HEK293T (cell line): ENCODE results near the gene PFKP.

ENCODE experiments used
- CTCF ChIA-PET: fragments of 350-600 bp; formaldehyde crosslinking; extraction: SDS; loops from one replicate; lab custom pipeline; 2021; ENCODE audit warnings: antibody characterized with exemption, inconsistent platforms; lab: Yijun Ruan, JAX
- POLR2A ChIA-PET: fragments of 350-600 bp; formaldehyde crosslinking; extraction: SDS; loops from one replicate; lab custom pipeline; 2020; ENCODE audit warnings: antibody characterized with exemption, inconsistent platforms; lab: Yijun Ruan, JAX
- DNase-seq: peaks from one replicate; pipeline ENCODE4 v3.0.0; 2012; ENCODE audit warnings: mixed read lengths; ENCODE audit errors: extremely low spot score
- ARNT ChIP-seq: fragments of 450-650 bp; IDR thresholded peaks from 2 replicates; pipeline ENCODE4 v1.6.1; 2017; ENCODE audit warnings: mild to moderate bottlenecking
- BHLHE40 ChIP-seq: fragments of 450-650 bp; IDR thresholded peaks from 2 replicates; pipeline ENCODE4 v1.6.1; 2016; ENCODE audit warnings: mild to moderate bottlenecking, moderate library complexity, borderline replicate concordance
- CTBP1 ChIP-seq: fragments of 450-650 bp; IDR thresholded peaks from 2 replicates; pipeline ENCODE4 v1.6.1; 2016; ENCODE audit warnings: borderline replicate concordance
- ELF4 ChIP-seq: fragments of 450-650 bp; IDR thresholded peaks from 2 replicates; pipeline ENCODE4 v1.6.1; 2017; ENCODE audit warnings: antibody characterized with exemption
- FOXA1 ChIP-seq: fragments of 450-650 bp; IDR thresholded peaks from 2 replicates; pipeline ENCODE4 v1.6.1; 2016; ENCODE audit warnings: mild to moderate bottlenecking
- FOXK2 ChIP-seq: fragments of 450-650 bp; IDR thresholded peaks from 2 replicates; pipeline ENCODE4 v1.6.1; 2016; ENCODE audit warnings: mild to moderate bottlenecking
- FOXM1 ChIP-seq: fragments of 450-650 bp; IDR thresholded peaks from 2 replicates; pipeline ENCODE4 v1.6.1; 2017; ENCODE audit warnings: mild to moderate bottlenecking, borderline replicate concordance
- HDGF ChIP-seq: fragments of 450-650 bp; IDR thresholded peaks from 2 replicates; pipeline ENCODE4 v1.6.1; 2017; ENCODE audit warnings: antibody characterized with exemption, borderline replicate concordance
- L3MBTL2 ChIP-seq: fragments of 450-650 bp; conservative IDR thresholded peaks from 2 replicates; pipeline ENCODE4 v1.6.1; 2016; ENCODE audit warnings: mild to moderate bottlenecking
- LEF1 ChIP-seq: fragments of 450-650 bp; IDR thresholded peaks from 2 replicates; pipeline ENCODE4 v1.6.1; 2017; ENCODE audit warnings: mild to moderate bottlenecking, borderline replicate concordance
- NFRKB ChIP-seq: fragments of 450-650 bp; IDR thresholded peaks from 2 replicates; pipeline ENCODE4 v1.6.1; 2016; ENCODE audit warnings: mild to moderate bottlenecking, moderate library complexity
- PKNOX1 ChIP-seq: fragments of 450-650 bp; IDR thresholded peaks from 2 replicates; pipeline ENCODE4 v1.6.1; 2016
- SP1 ChIP-seq: fragments of 450-650 bp; IDR thresholded peaks from 2 replicates; pipeline ENCODE4 v1.6.1; 2017
- SUZ12 ChIP-seq: fragments of 450-650 bp; IDR thresholded peaks from 2 replicates; pipeline ENCODE4 v1.6.1; 2016; ENCODE audit warnings: mild to moderate bottlenecking
- TARDBP ChIP-seq: fragments of 450-650 bp; IDR thresholded peaks from 2 replicates; pipeline ENCODE4 v1.6.1; 2016
- ZNF384 ChIP-seq: fragments of 450-650 bp; IDR thresholded peaks from 2 replicates; pipeline ENCODE4 v1.6.1; 2016

Gene PFKP

DNA sequence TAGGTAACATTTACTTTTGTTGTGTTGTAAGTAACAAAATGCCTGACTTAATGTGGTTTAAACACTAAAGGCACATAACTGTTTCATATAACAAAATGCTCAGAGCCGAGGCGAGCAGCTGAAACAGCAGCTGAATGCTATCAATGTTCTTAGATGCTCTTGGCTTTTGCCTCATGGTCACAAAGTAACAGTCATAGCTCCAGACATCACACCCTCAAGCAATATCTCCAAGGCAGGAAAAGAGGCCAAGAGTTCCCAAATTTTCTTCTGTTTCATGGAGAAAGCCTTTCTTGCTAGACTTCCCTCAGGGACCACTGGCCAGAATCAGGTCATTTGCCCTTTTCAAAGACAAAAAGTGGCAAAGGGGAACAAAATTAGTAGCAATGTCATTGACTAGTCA lies 43.5 kb upstream of the PFKP start:
- POLR2A ChIA-PET: no interaction called here
- CTCF ChIA-PET: no interaction called here
- TF ChIP-seq LEF1 (no peak), PKNOX1 (no peak), NFRKB (no peak), ARNT (no peak)
- DNase-seq: no peak

DNA sequence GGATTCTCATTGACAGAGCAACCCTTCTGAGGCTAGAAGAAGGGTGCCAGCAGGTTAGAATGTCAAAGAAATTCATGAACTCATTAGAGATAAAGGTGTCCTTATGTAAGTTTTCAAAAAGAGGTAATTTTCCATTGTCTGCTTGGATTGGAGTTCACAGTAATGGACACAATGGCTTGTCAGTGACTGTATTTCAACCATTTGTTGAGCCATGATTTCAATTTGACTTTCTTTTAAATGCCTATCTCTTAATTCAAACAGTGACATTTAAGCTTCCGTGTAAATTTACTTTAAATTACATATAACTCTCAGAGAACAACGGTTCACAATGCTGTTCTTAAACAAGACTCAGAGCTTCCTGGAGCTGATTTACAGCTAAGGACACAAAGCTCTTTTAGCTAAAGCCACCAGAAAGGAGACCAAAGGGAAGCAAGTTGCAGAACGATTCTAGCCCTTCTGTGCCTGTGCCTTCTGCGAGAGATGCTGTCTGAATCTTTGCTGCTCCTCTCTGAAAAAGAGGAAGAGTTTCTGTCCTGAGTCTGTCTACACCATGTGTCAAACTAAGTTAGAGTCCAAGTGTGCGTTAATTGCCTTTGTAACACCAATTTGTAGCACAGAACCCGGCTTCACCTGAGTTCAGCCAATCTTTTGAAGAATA lies 42.2 kb upstream of the PFKP start:
- ChIA-PET POLR2A (interaction anchor here (0.5 kb wide), 1 partner anchor 42 kb away, joined by 3 read pairs; no protein-coding TSS in a partner anchor), CTCF (no interaction called here)
- no peak for DNase-seq
- TF ChIP-seq CTBP1 (no peak), LEF1 (no peak), TARDBP (no peak), L3MBTL2 (no peak), SUZ12 (no peak), ELF4 (no peak), PKNOX1 (no peak), NFRKB (no peak), BHLHE40 (no peak), FOXA1 (no peak), ZNF384 (no peak), FOXM1 (no peak)

DNA sequence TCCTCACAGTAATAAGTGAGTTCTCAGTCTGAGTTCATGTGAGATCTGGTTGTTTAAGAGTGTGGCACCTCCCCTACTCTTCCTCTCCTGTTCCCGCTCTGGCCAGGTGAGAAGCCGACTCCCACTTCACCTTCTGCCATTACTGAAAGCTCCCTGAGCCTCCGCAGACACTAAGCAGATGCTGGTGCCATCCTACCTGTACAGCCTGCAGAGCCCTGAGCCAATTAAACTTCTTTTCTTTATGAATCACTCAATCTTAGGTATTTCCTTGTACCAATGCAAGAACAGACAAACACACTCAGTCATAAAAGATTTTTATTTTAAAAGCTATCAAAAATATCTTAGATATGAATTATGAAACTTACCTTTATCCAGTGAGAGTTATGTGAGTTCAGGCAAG lies 39.5 kb upstream of the PFKP start:
- DNase-seq: no peak
- POLR2A ChIA-PET: no interaction called here
- TF ChIP-seq L3MBTL2 (no peak), TARDBP (no peak), CTBP1 (no peak), FOXK2 (no peak), SUZ12 (no peak)
- CTCF ChIA-PET: no interaction called here

DNA sequence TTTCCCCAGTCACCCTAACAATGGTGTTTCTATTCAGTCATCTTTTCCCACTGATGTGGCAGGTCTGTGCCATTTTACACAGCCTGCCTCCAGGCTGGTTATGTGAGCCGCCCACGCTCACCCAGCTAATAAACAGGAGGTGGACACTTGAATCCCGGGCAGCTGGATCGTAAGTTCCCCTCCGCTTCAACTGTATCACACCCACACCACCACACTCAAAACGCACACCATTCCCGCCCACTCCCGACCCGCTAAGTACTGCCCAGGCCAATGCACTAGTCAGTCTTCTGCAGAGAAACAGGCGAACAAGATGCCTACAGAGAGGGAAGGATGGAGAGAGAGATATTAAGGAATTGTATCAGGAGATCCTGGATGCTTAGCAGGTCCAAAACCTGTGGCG lies 38.9 kb upstream of the PFKP start:
- no peak for TF ChIP-seq SP1
- no peak for TF ChIP-seq CTBP1
- no peak for TF ChIP-seq ARNT
- no peak for TF ChIP-seq LEF1
- TF ChIP-seq HDGF: no peak
- no peak for TF ChIP-seq ELF4
- TF ChIP-seq FOXM1: no peak
- TF ChIP-seq TARDBP: no peak
- no peak for TF ChIP-seq ZNF384
- TF ChIP-seq BHLHE40: no peak
- TF ChIP-seq SUZ12: no peak
- TF ChIP-seq PKNOX1: no peak
- no peak for TF ChIP-seq NFRKB
- TF ChIP-seq FOXA1: no peak
- TF ChIP-seq FOXK2: no peak
- no peak for TF ChIP-seq L3MBTL2
- CTCF ChIA-PET: no interaction called here
- POLR2A ChIA-PET: no interaction called here
- no peak for DNase-seq

- no peak for TF ChIP-seq ZNF384
- TF ChIP-seq SP1: no peak
- no peak for TF ChIP-seq CTBP1
- no peak for TF ChIP-seq TARDBP
- DNase-seq: no peak
- POLR2A ChIA-PET: no interaction called here
- CTCF ChIA-PET: no interaction called here
These were observed 36.6 kb upstream of the PFKP start for GRCh38 chr10:3030765-3031164.

DNA sequence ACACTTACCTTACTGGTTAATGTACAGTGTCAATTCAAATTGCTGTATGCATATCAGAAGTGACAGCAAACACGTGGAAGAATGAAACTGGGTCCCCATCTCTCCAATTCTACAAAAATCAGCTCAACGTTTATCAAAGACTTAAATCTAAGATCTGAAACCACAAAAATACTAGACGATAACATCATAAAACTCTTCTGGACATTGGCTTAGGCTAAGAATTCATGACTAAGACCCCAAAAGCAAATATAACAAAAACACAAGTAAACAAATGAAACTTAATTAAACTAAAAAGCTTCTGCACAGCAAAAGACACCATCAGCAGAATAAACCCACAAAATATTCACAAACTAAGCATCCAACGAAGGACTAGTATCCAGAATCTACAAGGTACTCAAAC lies 35.9 kb upstream of the PFKP start:
- no peak for TF ChIP-seq LEF1
- TF ChIP-seq CTBP1: no peak
- TF ChIP-seq ZNF384: no peak
- TF ChIP-seq PKNOX1: no peak
- no peak for TF ChIP-seq FOXA1
- no peak for TF ChIP-seq L3MBTL2
- no peak for TF ChIP-seq FOXK2
- no peak for TF ChIP-seq TARDBP
- no peak for TF ChIP-seq ELF4
- no peak for TF ChIP-seq ARNT
- no peak for TF ChIP-seq HDGF
- no peak for TF ChIP-seq SP1
- ChIA-PET POLR2A (no interaction called here), CTCF (no interaction called here)
- DNase-seq: no peak
